K562 (cell line): ENCODE measurements around the gene DLL4. TPM values are rescaled to one million over a fixed set of nuclear protein-coding genes. Genes with fewer than 3 reads are reported as not detected.

ENCODE experiments used
- BACH1 ChIP-seq: fragments of 200-800 bp; sonication (Bioruptor generic); IDR thresholded peaks from 2 replicates; pipeline ENCODE4 v1.6.1; 2016; ENCODE audit warnings: missing genetic modification characterization, missing compliant biosample characterization
- E2F6 ChIP-seq, 2 experiments: IDR thresholded peaks; 2 replicates each; pipeline ENCODE4 v1.6.1; 2011; ENCODE audit warnings: borderline replicate concordance in 1 of 2, control low read depth in 1 of 2, low read depth in 1 of 2, low read length in 1 of 2, mild to moderate bottlenecking in 1 of 2, mixed read lengths in 1 of 2, moderate library complexity in 1 of 2; ENCODE audit not compliant: insufficient read depth in 1 of 2, insufficient read length in 1 of 2, poor library complexity in 1 of 2, severe bottlenecking in 1 of 2; ENCODE audit errors: extremely low read depth in 1 of 2
- ELF1 ChIP-seq: fragments of 200-800 bp; sonication (Bioruptor generic); IDR thresholded peaks from 2 replicates; pipeline ENCODE4 v1.6.1; 2016; ENCODE audit warnings: missing genetic modification characterization, missing compliant biosample characterization
- KDM1A ChIP-seq, 2 experiments: fragments of 450-650 bp; IDR thresholded peaks; 2 replicates each; pipeline ENCODE4 v1.6.1; 2016; ENCODE audit warnings: mild to moderate bottlenecking in 2 of 2
- KDM5B ChIP-seq: fragments of 200-600 bp; sonication (generic); IDR thresholded peaks from 2 replicates; pipeline ENCODE4 v1.6.1; 2012; ENCODE audit warnings: low read depth, mild to moderate bottlenecking, moderate library complexity, low read length, control low read depth, inconsistent platforms; ENCODE audit not compliant: insufficient replicate concordance
- MEIS2 ChIP-seq: fragments of 450-650 bp; IDR thresholded peaks from 2 replicates; pipeline ENCODE4 v1.6.1; 2014; ENCODE audit warnings: mild to moderate bottlenecking; ENCODE audit not compliant: partially characterized antibody
- MTA1 ChIP-seq: fragments of 450-650 bp; IDR thresholded peaks from 2 replicates; pipeline ENCODE4 v1.6.1; 2017; ENCODE audit warnings: borderline replicate concordance
- PBX2 ChIP-seq, 2 experiments: IDR thresholded peaks in 1 of 2; conservative IDR thresholded peaks in 1 of 2; 2 replicates each; pipeline ENCODE4 v1.6.1; 2016; ENCODE audit warnings: low read depth in 2 of 2, mild to moderate bottlenecking in 1 of 2, missing compliant biosample characterization in 1 of 2, missing genetic modification characterization in 1 of 2, moderate library complexity in 1 of 2
- RBM14 ChIP-seq: fragments of 200-400 bp; formaldehyde crosslinking; IDR thresholded peaks from 2 replicates; pipeline ENCODE4 v1.6.1; 2018; ENCODE audit warnings: low read depth, mild to moderate bottlenecking, low read length, moderate library complexity, borderline replicate concordance; ENCODE audit not compliant: insufficient read depth
- SLC30A9 ChIP-seq: fragments of 250-450 bp; sonication (Bioruptor Pico); IDR thresholded peaks from 2 replicates; pipeline ENCODE4 v1.8.0; 2022; ENCODE audit warnings: mild to moderate bottlenecking, moderate library complexity
- ZNF253 ChIP-seq: fragments of 250-450 bp; sonication (Bioruptor Pico); conservative IDR thresholded peaks from 2 replicates; pipeline ENCODE4 v1.6.1; 2021; ENCODE audit warnings: mild to moderate bottlenecking
- ZNF311 ChIP-seq: fragments of 250-450 bp; sonication (Bioruptor Pico); IDR thresholded peaks from 2 replicates; pipeline ENCODE4 v1.4.0; 2020; ENCODE audit warnings: mild to moderate bottlenecking, moderate library complexity
- ZNF561 ChIP-seq: fragments of 450-650 bp; formaldehyde crosslinking; conservative IDR thresholded peaks from 2 replicates; pipeline ENCODE4 v1.4.0; 2020; ENCODE audit warnings: mild to moderate bottlenecking, moderate library complexity
- ZNF778 ChIP-seq: fragments of 450-650 bp; formaldehyde crosslinking; IDR thresholded peaks from 2 replicates; pipeline ENCODE4 v1.4.0; 2020; ENCODE audit warnings: mild to moderate bottlenecking, moderate library complexity
- polyA plus RNA-seq, 8 experiments: library from polyadenylated mRNA; depleted of rRNA in 4 of 8; stranded (reverse) in 5 of 8; unstranded in 3 of 8; fragments of >200 nt; fragmentation: Nextera tagmentation in 2 of 8; fragmentation: Illumina TruSeq in 1 of 8; extraction: Ambion mirVana in 2 of 8; extraction: Trizol in 1 of 8; gene quantifications; 2 replicates each; pipeline versions ENCODE4 v1.2.1 to v1.2.3, GENCODE V29; 2011 to 2014; ENCODE audit warnings: inconsistent platforms in 1 of 8, missing spikeins in 1 of 8
- total RNA-seq, 7 experiments: library from RNA; depleted of rRNA in 6 of 7; stranded (reverse); fragments of >200 nt in 6 of 7; fragmentation: Illumina TruSeq in 2 of 7; extraction: Trizol in 2 of 7; gene quantifications; 2 replicates each; pipeline versions ENCODE4 v1.2.1 to v1.2.3, GENCODE V29; 2011 to 2021; ENCODE audit warnings: low replicate concordance in 1 of 7
- TF ChIP-seq, protein P1 (sequence below): sonication (generic); formaldehyde crosslinking; IDR thresholded peaks from 2 replicates; pipeline ENCODE4 v1.8.0; 2022; ENCODE audit warnings: missing genetic modification reagents, mild to moderate bottlenecking, borderline replicate concordance
- TF ChIP-seq, protein P2 (sequence below): sonication (generic); formaldehyde crosslinking; IDR thresholded peaks from 2 replicates; pipeline ENCODE4 v1.9.0; 2022; ENCODE audit warnings: mild to moderate bottlenecking, missing genetic modification reagents

The DLL4 gene
- total and polyA plus RNA-seq, 9 of the 15 experiments (the other 6 are each of a cell fraction or from before 2014, with no cell fraction given), result 0.04 to 1.1 (median 0.41) TPM; not detected in 1

- TF ChIP-seq, protein P1, sequence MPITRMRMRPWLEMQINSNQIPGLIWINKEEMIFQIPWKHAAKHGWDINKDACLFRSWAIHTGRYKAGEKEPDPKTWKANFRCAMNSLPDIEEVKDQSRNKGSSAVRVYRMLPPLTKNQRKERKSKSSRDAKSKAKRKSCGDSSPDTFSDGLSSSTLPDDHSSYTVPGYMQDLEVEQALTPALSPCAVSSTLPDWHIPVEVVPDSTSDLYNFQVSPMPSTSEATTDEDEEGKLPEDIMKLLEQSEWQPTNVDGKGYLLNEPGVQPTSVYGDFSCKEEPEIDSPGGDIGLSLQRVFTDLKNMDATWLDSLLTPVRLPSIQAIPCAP (CRISPR knock-in tag), result no peak
- TF ChIP-seq ZNF561 (CRISPR knock-in tag) (no peak), SLC30A9 (CRISPR knock-in tag) (no peak), ZNF778 (CRISPR knock-in tag) (no peak), RBM14 (no peak), E2F6 (IDR thresholded peaks at IDR 0.05; ENCODE audit: borderline replicate concordance in 1 of 2, extremely low read depth in 1 of 2, insufficient read depth in 1 of 2, insufficient read length in 1 of 2, low read depth in 1 of 2, low read length in 1 of 2, poor library complexity in 1 of 2, severe bottlenecking in 1 of 2) (no peak), KDM5B (no peak), MEIS2 (peak; percentile 27), ZNF253 (CRISPR knock-in tag) (no peak), KDM1A (IDR thresholded peaks at IDR 0.05) (no peak), MTA1 (no peak), BACH1 (tag) (no peak), PBX2 (CRISPR knock-in tag; IDR thresholded peaks at IDR 0.05; ENCODE audit: low read depth) (no peak), PBX2 (tag; conservative IDR thresholded peaks at IDR 0.05; ENCODE audit: low read depth) (peak; percentile 9; the same call in 1 of the 2 replicates), ZNF311 (CRISPR knock-in tag) (no peak), ELF1 (tag) (no peak)
- TF ChIP-seq, protein P2, sequence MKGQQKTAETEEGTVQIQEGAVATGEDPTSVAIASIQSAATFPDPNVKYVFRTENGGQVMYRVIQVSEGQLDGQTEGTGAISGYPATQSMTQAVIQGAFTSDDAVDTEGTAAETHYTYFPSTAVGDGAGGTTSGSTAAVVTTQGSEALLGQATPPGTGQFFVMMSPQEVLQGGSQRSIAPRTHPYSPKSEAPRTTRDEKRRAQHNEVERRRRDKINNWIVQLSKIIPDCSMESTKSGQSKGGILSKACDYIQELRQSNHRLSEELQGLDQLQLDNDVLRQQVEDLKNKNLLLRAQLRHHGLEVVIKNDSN, result no peak
Observed at GRCh38 chr15:40949756-40950207, 20.6 kb downstream of the DLL4 start (continued).
